ENCODE results near the gene KIAA0753. TPM values are rescaled to one million over a fixed set of nuclear protein-coding genes. Genes with fewer than 3 reads are reported as not detected.

KIAA0753 gene
- total RNA-seq = 10 to 100 TPM; 14.1 to 15.8 TPM
- long read RNA-seq, partial matches to known transcripts = 1 of 3 reads
- long read RNA-seq, other reads (novel, unspliced or antisense) = 2 of 3 reads

DNA sequence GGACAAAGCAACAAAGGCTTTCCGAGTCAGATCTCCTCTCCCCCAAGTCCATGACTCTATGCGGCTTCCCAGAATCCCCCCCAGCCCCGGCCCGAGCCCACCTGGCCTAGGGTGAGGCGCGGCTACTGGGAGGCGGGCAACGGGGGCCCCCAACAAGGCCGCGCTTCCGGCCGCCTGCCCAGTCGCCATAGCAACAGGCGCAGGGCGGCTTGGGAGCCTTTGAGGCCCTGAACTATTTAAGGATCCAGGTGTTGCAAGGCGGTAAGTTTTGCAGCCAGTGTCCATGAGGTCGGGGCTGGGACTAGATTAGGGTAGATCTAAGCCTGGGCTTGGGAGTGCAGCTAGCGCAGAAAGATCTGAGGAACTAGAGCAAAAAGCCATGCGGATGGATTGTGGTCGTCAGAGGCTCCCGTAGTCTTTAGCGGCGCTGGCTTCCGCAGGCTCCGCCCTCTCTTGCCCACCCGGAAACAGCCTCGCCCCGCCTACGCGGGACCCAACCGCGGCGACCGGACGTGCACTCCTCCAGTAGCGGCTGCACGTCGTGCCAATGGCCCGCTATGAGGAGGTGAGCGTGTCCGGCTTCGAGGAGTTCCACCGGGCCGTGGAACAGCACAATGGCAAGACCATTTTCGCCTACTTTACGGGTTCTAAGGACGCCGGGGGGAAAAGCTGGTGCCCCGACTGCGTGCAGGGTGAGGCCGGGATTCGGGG is at the start of gene KIAA0753, which contains the start of gene TXNDC17:
TSS of gene KIAA0753 (minus strand) at position 176 of the 711 bp plus-strand sequence. CDS start 5,608 bp downstream, outside the sequence.
TSS of gene TXNDC17 (plus strand) at position 525 of the 711 bp plus-strand sequence. CDS start at position 548, 23 bp downstream.
- intact Hi-C loops (cut with DNase I, micrococcal nuclease) = no loop called here
- ATAC-seq (peak; percentile 87), DNase-seq (peak; percentile 93 to 96)

DNA sequence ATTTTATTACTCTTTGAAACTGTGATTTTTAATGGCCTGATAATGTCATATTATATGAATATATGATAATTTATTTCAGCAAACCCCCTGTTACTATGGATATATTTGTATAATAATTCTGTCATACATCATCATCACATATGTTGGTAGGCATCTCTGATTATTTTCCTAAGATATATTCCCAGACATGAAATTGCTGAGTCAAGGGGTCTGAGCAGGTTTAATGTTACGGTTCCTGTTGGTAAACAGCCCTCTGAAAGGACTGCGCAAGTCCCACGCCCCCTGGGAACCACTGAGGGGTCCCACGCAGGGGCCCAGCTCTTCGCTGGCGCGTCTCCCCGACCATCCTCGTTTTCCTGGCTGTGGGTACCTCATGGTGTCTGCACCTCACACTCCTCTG is 48.4 kb upstream of the KIAA0753 start:
- intact Hi-C loops (cut with DNase I, micrococcal nuclease) = no loop called here
- DNase-seq (no peak), ATAC-seq (no peak)

DNA sequence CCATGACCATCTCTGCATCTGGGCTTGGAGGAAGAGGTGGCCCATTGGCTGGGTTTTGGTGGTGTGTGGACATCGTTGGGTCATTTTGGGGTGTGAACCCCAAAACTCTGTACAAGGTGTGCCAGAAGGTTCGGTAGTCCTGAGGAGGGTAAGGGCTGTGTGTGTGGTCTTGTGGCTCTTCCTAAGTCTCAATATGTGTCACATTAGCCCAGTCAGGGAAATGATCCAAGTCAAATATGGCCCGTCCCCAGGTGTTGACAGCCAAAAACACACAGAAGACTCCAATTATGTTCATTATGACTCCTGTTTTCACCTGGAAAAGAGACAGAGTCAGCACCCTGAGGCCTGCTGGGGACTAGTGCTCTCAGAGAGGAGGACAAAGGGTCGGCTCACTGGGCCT is 45.5 kb upstream of the KIAA0753 start:
- ATAC-seq = no peak
- no peak for DNase-seq
- intact Hi-C loops (cut with DNase I, micrococcal nuclease) = no loop called here

DNA sequence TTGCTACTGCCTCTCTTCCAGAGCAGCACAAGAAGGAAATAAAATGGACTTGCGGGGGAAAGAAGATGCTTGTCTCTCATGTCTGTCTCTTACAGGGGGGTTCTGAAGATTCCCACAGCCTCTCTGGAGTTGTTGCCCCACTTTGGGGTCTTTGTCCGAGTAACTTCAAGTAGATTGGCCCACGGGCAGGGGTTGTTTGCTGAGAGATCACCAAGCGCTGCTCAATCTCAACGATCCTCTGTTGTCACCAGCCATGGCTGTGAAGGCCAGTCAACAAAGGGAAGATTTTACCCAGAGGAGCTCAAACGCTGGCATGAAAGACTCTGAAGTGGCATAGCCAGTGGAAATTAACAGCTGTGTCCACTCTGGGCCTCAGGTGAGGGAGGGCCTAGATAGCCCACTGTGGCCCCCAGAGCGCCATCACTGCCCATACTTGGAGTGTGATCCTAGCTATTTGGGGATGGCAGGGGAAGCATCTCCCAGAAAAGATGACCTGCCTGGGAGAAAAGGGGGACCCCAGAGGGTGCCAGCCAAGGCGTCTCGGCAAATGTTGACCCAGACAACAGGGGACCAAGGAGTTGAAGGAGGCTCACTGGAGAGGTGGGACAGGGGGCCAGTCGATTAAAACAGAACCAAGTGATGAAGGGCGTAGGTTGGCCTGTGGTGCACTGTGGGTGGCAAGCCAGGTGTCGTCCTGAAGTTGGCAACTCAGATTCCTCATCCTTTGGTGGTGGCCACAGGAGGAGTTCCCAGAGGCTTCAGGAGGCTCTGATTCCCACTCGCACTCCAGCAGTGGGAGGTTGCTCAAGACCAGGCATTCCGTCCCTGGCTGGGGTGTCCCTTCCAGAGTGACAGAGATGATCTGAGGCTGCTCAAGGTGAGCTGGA is 44.6 kb upstream of the KIAA0753 start:
- intact Hi-C loops (cut with DNase I, micrococcal nuclease) = no loop called here
- ATAC-seq (no peak), DNase-seq (no peak)

DNA sequence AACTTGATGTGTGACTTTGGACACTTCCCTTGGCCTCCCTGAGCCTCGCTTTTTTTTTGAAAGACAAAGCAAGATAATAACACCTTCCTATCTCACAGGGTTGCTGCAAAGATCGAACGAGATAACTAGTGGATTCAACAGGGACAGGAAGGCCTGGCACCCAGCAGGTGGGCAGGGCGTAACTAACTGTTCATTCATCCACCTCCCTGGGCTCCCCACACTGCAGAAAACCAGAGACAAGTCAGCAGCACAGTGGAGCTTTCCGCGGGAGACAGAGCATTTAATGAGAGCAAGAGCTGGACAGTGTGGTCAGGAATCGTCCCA is 43.9 kb upstream of the KIAA0753 start:
- ATAC-seq (no peak), DNase-seq (no peak)
- intact Hi-C loops (cut with DNase I, micrococcal nuclease) = no loop called here

DNA sequence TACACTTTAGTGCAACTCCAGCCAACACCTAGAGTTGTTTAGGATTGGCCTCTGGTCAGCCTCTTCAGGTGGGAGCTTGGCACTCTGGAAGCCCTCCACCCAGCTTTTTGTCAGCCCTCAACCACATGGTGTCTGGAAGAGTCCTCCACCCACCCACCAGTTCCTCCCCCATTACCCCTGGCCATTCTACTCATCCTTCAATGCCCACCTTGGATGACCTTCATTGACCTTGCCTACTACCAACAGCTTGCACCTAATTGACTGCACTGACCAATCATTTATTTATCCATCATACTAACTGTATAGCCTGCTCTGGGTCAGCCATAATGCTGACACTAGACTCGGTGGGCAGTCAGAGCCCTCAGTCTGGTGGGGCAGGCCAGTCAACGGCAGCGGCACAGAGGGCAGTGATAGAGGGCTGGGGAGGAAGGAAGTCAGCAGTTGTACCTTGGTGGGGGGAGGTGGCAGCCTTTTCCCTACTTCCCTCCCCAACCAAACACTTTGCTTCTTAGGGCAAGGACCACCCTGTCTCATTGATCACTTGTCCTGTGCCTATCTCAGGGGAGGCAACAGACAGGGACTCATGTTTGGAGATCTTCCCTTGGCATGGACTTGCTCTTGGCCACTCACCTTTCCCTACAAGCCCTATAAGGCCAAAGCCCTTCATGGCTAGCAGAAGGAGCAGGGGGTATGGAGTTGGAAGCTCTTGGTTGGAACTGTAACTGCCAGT is 43.4 kb upstream of the KIAA0753 start:
- no peak for ATAC-seq
- intact Hi-C loops (cut with DNase I, micrococcal nuclease) = no loop called here
- DNase-seq = no peak

DNA sequence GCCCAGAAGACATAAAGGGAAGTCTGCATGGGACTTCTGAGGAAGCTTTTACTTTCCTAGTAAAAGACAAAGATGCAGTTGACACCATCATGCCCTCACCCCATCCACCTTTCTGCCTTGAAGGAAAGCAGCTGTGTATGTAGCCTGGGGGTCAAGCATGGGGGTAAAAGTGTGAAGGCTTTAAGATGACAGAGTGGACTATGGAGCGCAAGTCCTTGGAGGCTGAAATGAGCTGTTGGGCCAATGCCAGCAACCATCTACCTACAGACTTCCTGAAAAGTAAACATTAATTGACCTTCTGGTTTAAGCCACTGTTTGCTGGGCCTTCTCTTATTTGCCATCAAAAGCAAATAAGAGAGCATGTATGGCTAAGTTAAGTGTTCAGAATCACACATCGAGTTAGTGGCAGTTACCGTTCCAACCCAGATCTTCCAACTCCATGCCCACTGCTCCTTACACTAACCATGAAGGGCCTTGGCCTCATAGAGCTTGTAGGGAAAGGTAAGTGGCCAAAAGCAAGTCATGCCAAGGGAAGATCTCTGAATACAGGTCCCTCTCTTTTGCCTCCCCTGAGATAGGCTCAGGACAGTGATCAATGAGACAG is 42.7 kb upstream of the KIAA0753 start:
- intact Hi-C loops (cut with DNase I, micrococcal nuclease) = no loop called here
- ATAC-seq = no peak
- no peak for DNase-seq

DNA sequence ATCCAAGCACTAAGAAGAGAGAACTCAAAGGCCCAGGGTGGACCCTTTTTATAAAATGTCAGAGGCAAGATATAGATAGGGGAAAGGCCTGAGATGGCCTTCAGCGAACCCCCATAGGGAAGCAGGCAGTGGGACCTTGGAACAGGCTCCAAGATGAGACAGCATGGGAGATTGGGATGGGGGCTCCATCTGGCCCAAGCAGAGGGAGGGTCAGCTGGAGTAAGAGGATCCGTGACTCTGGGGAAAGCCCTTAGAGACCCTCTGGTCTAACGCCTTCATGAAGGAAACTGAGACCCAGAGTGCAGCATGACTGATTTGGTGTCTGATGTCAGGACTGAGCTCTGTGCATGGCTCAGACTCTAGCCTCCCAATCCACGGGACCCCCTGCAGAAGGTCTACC is 41.8 kb upstream of the KIAA0753 start:
- intact Hi-C loops (cut with DNase I, micrococcal nuclease) = no loop called here
- no peak for ATAC-seq
- DNase-seq = no peak

DNA sequence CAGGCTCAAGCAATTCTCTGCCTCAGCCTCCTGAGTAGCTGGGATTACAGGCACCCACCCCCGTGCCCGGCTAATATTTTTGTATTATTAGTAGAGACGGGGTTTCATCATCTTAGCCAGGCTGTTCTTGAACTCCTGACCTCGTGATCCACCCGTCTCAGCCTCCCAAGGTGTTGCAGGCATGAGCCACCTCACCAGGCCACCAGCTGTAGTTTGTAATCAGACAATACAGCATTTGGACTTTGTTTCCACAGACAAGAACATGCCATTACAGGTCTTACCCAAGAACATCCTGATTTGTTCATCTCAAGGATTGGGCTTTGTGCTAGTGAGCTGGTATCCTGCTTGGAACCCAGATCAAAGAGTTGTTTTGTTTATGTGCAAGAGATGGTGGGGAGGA is 41.2 kb upstream of the KIAA0753 start:
- intact Hi-C loops (cut with DNase I, micrococcal nuclease) = no loop called here
- DNase-seq = no peak
- ATAC-seq = no peak

DNA sequence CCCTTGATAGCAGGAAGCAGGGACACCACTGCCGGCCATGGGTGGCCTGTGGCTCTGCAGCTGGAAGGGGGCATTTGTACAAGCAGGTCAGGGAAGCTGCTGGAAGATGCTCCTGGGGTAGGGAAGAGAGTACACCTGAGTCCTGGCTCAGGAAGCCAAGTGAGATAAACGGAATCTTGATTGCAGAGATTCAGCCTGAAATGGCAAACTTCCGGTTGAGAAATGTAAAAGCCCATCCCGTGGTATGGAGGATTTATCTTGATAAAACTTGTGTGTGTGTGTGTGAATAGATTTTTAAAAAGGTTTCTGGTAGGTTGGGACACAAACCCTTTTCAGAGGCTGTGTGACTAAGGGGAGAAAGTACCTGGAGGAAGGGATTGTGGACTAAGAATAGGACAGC is 40.7 kb upstream of the KIAA0753 start:
- no peak for DNase-seq
- intact Hi-C loops (cut with DNase I, micrococcal nuclease) = no loop called here
- ATAC-seq = no peak

DNA sequence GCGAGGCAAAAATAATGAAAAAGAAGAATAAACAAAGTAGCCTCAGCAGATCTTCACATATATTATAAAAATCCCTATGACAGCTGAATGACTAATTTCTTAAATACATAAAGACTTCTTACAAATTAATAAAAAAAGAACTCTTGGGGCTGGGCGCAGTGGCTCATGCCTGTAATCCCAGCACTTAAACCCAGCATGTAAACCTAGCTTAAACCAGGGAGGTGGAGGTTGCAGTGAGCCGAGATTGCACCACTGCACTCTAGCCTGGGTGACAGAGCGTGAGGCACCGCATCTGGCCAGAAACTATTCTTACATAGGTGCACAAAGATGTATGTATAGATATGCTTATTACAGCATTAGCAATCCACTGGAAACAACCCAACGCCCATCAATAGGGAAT is 38.7 kb upstream of the KIAA0753 start:
- no peak for ATAC-seq
- no peak for DNase-seq
- intact Hi-C loops (cut with DNase I, micrococcal nuclease) = loop anchor here in 1 of 2 donors (10.0 kb wide), 1 partner anchor 156 kb away; the partner anchor contains the start of gene TEKT1

DNA sequence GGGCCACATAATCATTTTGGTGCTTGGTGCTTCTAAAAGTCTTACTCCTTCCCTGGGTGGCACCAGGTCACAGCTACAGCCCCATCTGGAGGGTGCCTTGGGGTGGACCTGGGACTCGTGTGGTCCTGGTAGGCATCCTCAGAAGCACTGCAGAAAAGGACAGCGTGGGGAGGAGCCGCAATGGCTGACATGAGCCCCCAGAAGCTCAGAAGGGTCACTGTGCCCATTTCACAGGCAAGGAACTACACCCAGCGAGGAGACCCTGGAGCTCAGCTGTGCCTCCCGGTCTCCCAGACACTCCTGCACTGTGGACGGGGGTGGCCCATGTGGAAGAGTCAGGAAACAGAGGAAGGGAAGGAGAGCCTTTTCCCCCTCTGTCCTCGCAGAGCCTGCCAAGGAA is 37.4 kb upstream of the KIAA0753 start:
- DNase-seq (no peak), ATAC-seq (no peak)
- intact Hi-C loops (cut with DNase I, micrococcal nuclease) = loop anchor here in 1 of 2 donors (10.0 kb wide), 1 partner anchor 157 kb away; the partner anchor contains the start of gene TEKT1

DNA sequence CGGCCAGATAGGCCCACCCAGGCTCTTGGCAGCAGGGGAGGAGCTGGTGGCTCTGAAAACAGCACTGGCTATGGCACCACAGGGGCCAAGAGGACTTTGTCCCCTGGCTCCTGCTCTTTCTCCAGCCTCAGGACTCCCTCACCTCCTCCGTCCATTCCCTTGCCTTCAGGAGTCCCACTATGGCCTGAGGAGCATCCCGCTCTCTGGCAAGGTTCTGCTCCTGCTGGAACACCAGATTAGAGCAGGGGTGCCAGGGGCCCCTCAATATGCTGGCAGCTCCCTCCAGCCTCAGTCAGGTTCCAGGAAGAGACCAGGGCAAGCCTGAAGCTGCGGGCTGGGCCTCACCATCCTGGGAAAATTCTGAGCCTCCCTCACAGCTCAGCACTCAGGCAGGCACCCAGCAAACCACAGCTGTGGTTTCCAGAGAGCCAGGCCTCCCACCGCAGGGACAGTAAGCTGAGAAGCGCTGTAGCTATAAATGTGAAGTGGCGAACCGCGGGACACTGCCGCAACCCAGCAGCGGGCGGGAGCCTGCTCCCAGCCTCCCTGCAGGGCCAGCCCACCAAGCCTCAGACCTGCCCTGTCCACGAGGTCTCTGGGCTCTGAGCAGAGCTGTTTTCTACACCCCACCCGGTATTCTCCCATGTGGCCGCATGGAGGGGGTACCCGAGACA is 36.8 kb upstream of the KIAA0753 start:
- intact Hi-C loops (cut with DNase I, micrococcal nuclease) = loop anchor here in 1 of 2 donors (10.0 kb wide), 1 partner anchor 158 kb away; the partner anchor contains the start of gene TEKT1
- no peak for DNase-seq
- ATAC-seq = no peak

DNA sequence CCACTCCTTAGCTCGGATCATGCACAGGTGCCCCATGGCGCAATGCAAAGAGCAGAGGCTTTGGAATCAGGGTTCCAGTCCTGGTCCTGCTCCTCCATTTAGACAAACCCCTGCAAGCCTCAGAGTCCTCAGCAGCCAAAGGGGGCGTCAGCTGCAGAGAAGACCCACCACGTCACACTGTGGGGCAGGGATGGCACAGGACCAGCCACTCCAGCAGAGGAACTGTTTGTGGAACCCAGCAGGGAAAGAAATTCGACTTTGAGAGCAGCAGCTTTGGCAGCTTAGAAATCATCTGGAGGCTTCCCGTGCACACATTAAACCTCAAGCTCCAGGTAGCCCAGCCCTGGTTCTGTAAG is 36.3 kb upstream of the KIAA0753 start:
- intact Hi-C loops (cut with DNase I, micrococcal nuclease) = loop anchor here in 1 of 2 donors (10.0 kb wide), 1 partner anchor 158 kb away; the partner anchor contains the start of gene TEKT1
- no peak for DNase-seq
- ATAC-seq = no peak

DNA sequence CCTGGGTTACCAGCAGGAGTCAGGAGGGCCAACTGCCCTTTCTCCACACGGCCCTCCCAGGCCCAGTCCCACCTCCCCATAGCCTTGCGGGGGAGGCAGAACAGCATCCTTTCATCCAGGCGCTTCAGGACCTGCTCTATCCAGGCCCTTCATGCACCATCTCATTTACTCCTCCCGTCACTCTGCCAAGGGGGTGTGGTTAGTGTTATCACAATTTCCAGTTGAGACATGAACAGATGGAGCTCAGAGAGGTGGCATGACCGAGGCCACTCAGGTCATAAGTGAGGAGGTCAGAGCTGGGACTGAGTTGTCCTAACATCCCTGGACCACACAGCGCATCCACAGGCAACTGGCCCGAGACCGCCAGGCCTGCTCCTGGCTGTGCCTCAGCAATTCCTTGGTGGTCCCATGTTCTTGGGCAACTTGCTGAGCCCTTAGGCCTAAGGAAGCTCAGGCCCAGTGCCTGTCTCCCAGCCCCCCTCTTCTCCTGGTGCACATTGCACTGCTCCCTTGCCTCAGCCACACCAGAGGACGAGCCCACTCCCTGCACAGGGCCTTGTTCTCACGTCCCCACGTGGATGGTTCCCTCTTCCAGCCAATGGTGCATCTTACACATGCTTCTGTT is 34.8 kb upstream of the KIAA0753 start:
- no peak for DNase-seq
- ATAC-seq = no peak
- intact Hi-C loops (cut with DNase I, micrococcal nuclease) = loop anchor here in 1 of 2 donors (10.0 kb wide), 1 partner anchor 159 kb away; the partner anchor contains the start of gene TEKT1

DNA sequence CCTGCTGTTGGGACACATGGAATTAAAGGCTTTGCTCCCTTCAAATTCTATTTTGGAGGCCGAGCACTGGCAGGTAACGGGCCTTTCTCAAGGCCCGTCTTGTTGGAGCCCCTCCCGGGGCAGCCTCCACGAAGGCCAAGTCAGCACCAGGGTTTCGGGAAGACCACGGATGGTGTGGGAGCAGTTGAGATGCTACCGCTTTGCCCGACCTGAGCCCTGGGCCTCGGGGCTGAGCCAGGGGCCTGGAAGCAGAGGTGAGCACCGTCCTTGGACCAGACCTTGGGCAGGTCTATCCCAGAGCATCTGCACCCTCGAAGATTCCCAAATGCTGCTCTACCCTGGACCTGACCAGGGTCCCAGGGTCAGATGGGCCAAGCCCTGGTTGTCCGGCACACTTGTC is 34.1 kb upstream of the KIAA0753 start:
- intact Hi-C loops (cut with DNase I, micrococcal nuclease) = loop anchor here in 1 of 2 donors (10.0 kb wide), 1 partner anchor 160 kb away; the partner anchor contains the start of gene TEKT1
- DNase-seq (no peak), ATAC-seq (no peak)

DNA sequence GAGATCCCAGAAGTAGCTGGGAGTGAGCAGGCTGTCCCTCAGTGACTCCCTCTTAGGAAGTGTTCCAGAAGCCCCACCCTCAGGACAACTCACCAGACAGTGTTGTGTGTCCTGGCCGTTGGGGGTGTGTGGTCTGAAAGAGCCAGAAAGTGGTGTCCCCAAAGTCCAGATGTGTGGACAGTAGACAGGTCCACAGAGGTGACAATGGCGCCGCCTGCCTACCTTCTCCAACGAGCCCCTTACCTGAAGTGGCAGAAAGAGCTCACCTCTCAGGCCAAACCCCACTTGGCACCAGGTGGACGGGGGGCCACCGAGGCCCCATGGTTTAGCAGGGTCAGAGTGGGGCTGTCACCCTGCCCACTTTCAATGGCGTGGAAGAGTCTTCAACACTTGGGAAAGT is 30.9 kb upstream of the KIAA0753 start:
- ATAC-seq (no peak), DNase-seq (no peak)
- intact Hi-C loops (cut with DNase I, micrococcal nuclease) = loop anchor here in 1 of 2 donors (10.0 kb wide), 1 partner anchor 163 kb away; the partner anchor contains the start of gene TEKT1

Measured in left colon (tissue), 2 donors.